HG03469 (cell line): ENCODE results near the gene SYT9.
"Not testable (repeated sequence)": the region's sequence is repeated elsewhere in the genome, so short reads cannot be mapped to it uniquely, and the experiment has no call there.

Experiments used
- ATAC-seq: cut with Tn5 transposase; IDR thresholded peaks from one replicate; pipeline ENCODE4 v1.9.1; 2021; ENCODE audit warnings: mild to moderate bottlenecking, moderate library complexity, moderate number of reproducible peaks; ENCODE audit not compliant: unreplicated experiment

SYT9 gene

GRCh38 chr11:7332962-7333361, 81.3 kb downstream of the SYT9 start:
- no peak for ATAC-seq

- ATAC-seq: not testable (repeated sequence)
Observed at GRCh38 chr11:7335442-7335841, 83.7 kb downstream of the SYT9 start.

GRCh38 chr11:7341551-7341950, 89.8 kb downstream of the SYT9 start:
- ATAC-seq: no peak

- ATAC-seq: no peak
Observed at GRCh38 chr11:7347611-7348431, 96.1 kb downstream of the SYT9 start.

- no peak for ATAC-seq
Observed at GRCh38 chr11:7348432-7349304, 97.0 kb downstream of the SYT9 start.

GRCh38 chr11:7351228-7351627, 99.5 kb downstream of the SYT9 start:
- no peak for ATAC-seq

GRCh38 chr11:7353100-7353499, 101.4 kb downstream of the SYT9 start:
- ATAC-seq: no peak

- ATAC-seq: no peak
Observed at GRCh38 chr11:7364660-7365059, 113.0 kb downstream of the SYT9 start.

- no peak for ATAC-seq
Observed at GRCh38 chr11:7367803-7368202, 116.1 kb downstream of the SYT9 start.

- ATAC-seq: no peak
Observed at GRCh38 chr11:7376386-7376785, 124.7 kb downstream of the SYT9 start.

- ATAC-seq: no peak
Observed at GRCh38 chr11:7381937-7382336, 130.2 kb downstream of the SYT9 start.

- no peak for ATAC-seq
Observed at GRCh38 chr11:7383406-7383805, 131.7 kb downstream of the SYT9 start.

GRCh38 chr11:7384691-7385090, 133.0 kb downstream of the SYT9 start:
- ATAC-seq: no peak

- no peak for ATAC-seq
Observed at GRCh38 chr11:7385532-7385931, 133.8 kb downstream of the SYT9 start.

GRCh38 chr11:7413961-7414915, 162.5 kb downstream of the SYT9 start:
- ATAC-seq: no peak

GRCh38 chr11:7414973-7415817, 163.5 kb downstream of the SYT9 start:
- ATAC-seq: no peak

- ATAC-seq: no peak
Observed at GRCh38 chr11:7416080-7416479, 164.4 kb downstream of the SYT9 start.

- ATAC-seq: no peak
Observed at GRCh38 chr11:7417328-7417727, 165.6 kb downstream of the SYT9 start.

- ATAC-seq: no peak
Observed at GRCh38 chr11:7418061-7418460, 166.4 kb downstream of the SYT9 start.

GRCh38 chr11:7418906-7419305, 167.2 kb downstream of the SYT9 start:
- no peak for ATAC-seq
